Measurements from ENCODE around the gene PAF1. TPM values are rescaled to one million over a fixed set of nuclear protein-coding genes. Genes with fewer than 3 reads are reported as not detected.

Gene PAF1
- total RNA-seq, 1 donor from 2014 or later: 15.6 TPM

Small RNA genes within 50 kb of the gene (microRNA-seq; reads per million reads assigned to microRNA genes)
- not detected for gene MIR4530

Small RNA genes within 50 kb of the gene (small RNA-seq; reads per million reads assigned to genes)
- gene AC011445.2 (not detected), gene MIR4530 (not detected), gene RN7SL566P (not detected)

Other genes starting within 250 kb of the PAF1 start
- gene NCCRP1, start 194.1 kb downstream of the PAF1 start, total RNA-seq (ENCODE audit: low replicate concordance): 1.0 and 1.9 TPM in 2 replicates
- not detected in 2 replicates for gene SYCN, start 186.8 kb downstream of the PAF1 start, total RNA-seq (ENCODE audit: low replicate concordance)
- not detected in 2 replicates for gene IFNL3, start 146.1 kb downstream of the PAF1 start, total RNA-seq (ENCODE audit: low replicate concordance)
- not detected in 2 replicates for gene IFNL4, start 142.2 kb downstream of the PAF1 start, total RNA-seq (ENCODE audit: low replicate concordance)
- gene IFNL2, start 122.7 kb downstream of the PAF1 start, total RNA-seq (ENCODE audit: low replicate concordance): not detected in 2 replicates
- gene IFNL1, start 94.7 kb downstream of the PAF1 start, total RNA-seq (ENCODE audit: low replicate concordance): not detected in 2 replicates
- gene LRFN1, start 70.2 kb downstream of the PAF1 start, total RNA-seq (ENCODE audit: low replicate concordance): 0.17 and 4.3 TPM in 2 replicates
- gene GMFG, start 55.1 kb downstream of the PAF1 start, total RNA-seq (ENCODE audit: low replicate concordance): 0.43 TPM in 1 of 2 replicates, not detected in the other
- gene SAMD4B, start 48.7 kb downstream of the PAF1 start, total RNA-seq (ENCODE audit: low replicate concordance): 32.8 and 105 TPM in 2 replicates
- 27.0 and 28.2 TPM in 2 replicates for gene MED29, start 272 bp upstream of the PAF1 start, total RNA-seq (ENCODE audit: low replicate concordance)
- gene ZFP36, start 15.7 kb upstream of the PAF1 start, total RNA-seq (ENCODE audit: low replicate concordance): 1.2 TPM in 1 of 2 replicates, not detected in the other
- gene PLEKHG2, start 21.6 kb upstream of the PAF1 start, total RNA-seq (ENCODE audit: low replicate concordance): 10.7 and 46.9 TPM in 2 replicates
- 94.8 and 268 TPM in 2 replicates for gene RPS16, start 44.8 kb upstream of the PAF1 start, total RNA-seq (ENCODE audit: low replicate concordance)
- gene SUPT5H, start 54.5 kb upstream of the PAF1 start, total RNA-seq (ENCODE audit: low replicate concordance): 48.5 and 84.3 TPM in 2 replicates
- 39.9 and 79.3 TPM in 2 replicates for gene TIMM50, start 89.7 kb upstream of the PAF1 start, total RNA-seq (ENCODE audit: low replicate concordance)
- 0.37 and 2.8 TPM in 2 replicates for gene DLL3, start 107.8 kb upstream of the PAF1 start, total RNA-seq (ENCODE audit: low replicate concordance)
- 0.73 and 6.2 TPM in 2 replicates for gene SELENOV, start 124.0 kb upstream of the PAF1 start, total RNA-seq (ENCODE audit: low replicate concordance)
- 10.1 and 11.1 TPM in 2 replicates for gene EID2B, start 141.7 kb upstream of the PAF1 start, total RNA-seq (ENCODE audit: low replicate concordance)
- 20.0 and 23.5 TPM in 2 replicates for gene EID2, start 149.1 kb upstream of the PAF1 start, total RNA-seq (ENCODE audit: low replicate concordance)
- gene LGALS13, start 211.4 kb upstream of the PAF1 start, total RNA-seq (ENCODE audit: low replicate concordance): not detected in 2 replicates

Measured in neural progenitor cell (in vitro differentiated cells).